HG03066 (cell line): ENCODE results near the gene NCOA6.

Source experiments
- ATAC-seq: cut with Tn5 transposase; IDR thresholded peaks from one replicate; pipeline ENCODE4 v1.9.1; 2021; ENCODE audit warnings: low read depth; ENCODE audit not compliant: unreplicated experiment

The NCOA6 gene

GRCh38 chr20:34706912-34707784 lies 118.3 kb downstream of the NCOA6 start:
- no peak for ATAC-seq

GRCh38 chr20:34706302-34706875 lies 119.1 kb downstream of the NCOA6 start:
- no peak for ATAC-seq

GRCh38 chr20:34705397-34706301 lies 119.8 kb downstream of the NCOA6 start:
- ATAC-seq = no peak

- no peak for ATAC-seq
Measured at GRCh38 chr20:34705008-34705396, 120.4 kb downstream of the NCOA6 start.

GRCh38 chr20:34704177-34705007 lies 121.1 kb downstream of the NCOA6 start, which contains the start of gene TP53INP2:
Gene TP53INP2, plus strand, starts transcription at chr20:34704344. Its CDS starts 4,396 bp downstream, at chr20:34708740.
- ATAC-seq = peak; percentile 46

- ATAC-seq = no peak
Measured at GRCh38 chr20:34703424-34704176, 121.9 kb downstream of the NCOA6 start.

- ATAC-seq = no peak
Measured at GRCh38 chr20:34703061-34703423, 122.4 kb downstream of the NCOA6 start.

- no peak for ATAC-seq
Measured at GRCh38 chr20:34701405-34702085, 123.9 kb downstream of the NCOA6 start.

- no peak for ATAC-seq
Measured at GRCh38 chr20:34693414-34693813, 132.0 kb downstream of the NCOA6 start.

GRCh38 chr20:34691838-34692237 lies 133.6 kb downstream of the NCOA6 start:
- ATAC-seq = no peak

GRCh38 chr20:34689486-34689885 lies 136.0 kb downstream of the NCOA6 start:
- no peak for ATAC-seq

GRCh38 chr20:34683667-34684066 lies 141.8 kb downstream of the NCOA6 start:
- ATAC-seq = no peak

- no peak for ATAC-seq
Measured at GRCh38 chr20:34680586-34681175, 144.8 kb downstream of the NCOA6 start.

- ATAC-seq = peak; percentile 93
Measured at GRCh38 chr20:34676642-34677373, 148.6 kb downstream of the NCOA6 start, which contains the start of gene PIGU. Gene PIGU, minus strand, starts transcription at chr20:34677092. Its CDS starts 7 bp downstream, at chr20:34677085.

- no peak for ATAC-seq
Measured at GRCh38 chr20:34675993-34676641, 149.3 kb downstream of the NCOA6 start.

- ATAC-seq = no peak
Measured at GRCh38 chr20:34675561-34675960, 149.9 kb downstream of the NCOA6 start.

- no peak for ATAC-seq
Measured at GRCh38 chr20:34673412-34673811, 152.0 kb downstream of the NCOA6 start.
